ENCODE measurements around the gene TLCD1. TPM values are rescaled to one million over a fixed set of nuclear protein-coding genes. Genes with fewer than 3 reads are reported as not detected.

Gene TLCD1
- total RNA-seq, 1 donor: 7.8 TPM

GRCh38 chr17:28760601-28761562 is 34.8 kb upstream of the TLCD1 start:
- DNase-seq (ENCODE audit: low read depth): peak; percentile 63

GRCh38 chr17:28759256-28759865 is 33.3 kb upstream of the TLCD1 start:
- no peak overlapping the region for H3K4me3 ChIP-seq (ENCODE audit: low read depth, low read length)
- DNase-seq (ENCODE audit: low read depth): no peak
- no peak for TF ChIP-seq CTCF (IDR thresholded peaks at IDR 0.05; ENCODE audit: insufficient read depth, low read length)

More at GRCh38 chr17:28760601-28761562, 34.8 kb upstream of the TLCD1 start:
- TF ChIP-seq CTCF (IDR thresholded peaks at IDR 0.05; ENCODE audit: insufficient read depth, low read length): no peak
- no peak overlapping the region for H3K4me3 ChIP-seq (ENCODE audit: low read depth, low read length)

GRCh38 chr17:28758411-28759121 is 32.5 kb upstream of the TLCD1 start:
- H3K4me3 ChIP-seq (ENCODE audit: low read depth, low read length): no peak overlapping the region
- DNase-seq (ENCODE audit: low read depth): no peak
- TF ChIP-seq CTCF (IDR thresholded peaks at IDR 0.05; ENCODE audit: insufficient read depth, low read length): no peak

GRCh38 chr17:28756049-28756804 is 30.2 kb upstream of the TLCD1 start:
- DNase-seq (ENCODE audit: low read depth): no peak
- no peak overlapping the region for H3K4me3 ChIP-seq (ENCODE audit: low read depth, low read length)
- TF ChIP-seq CTCF (IDR thresholded peaks at IDR 0.05; ENCODE audit: insufficient read depth, low read length): no peak

- DNase-seq (ENCODE audit: low read depth): no peak
Measured at GRCh38 chr17:28755486-28755885, 29.5 kb upstream of the TLCD1 start.

More at GRCh38 chr17:28755486-28755885, 29.5 kb upstream of the TLCD1 start:
- H3K4me3 ChIP-seq (ENCODE audit: low read depth, low read length): no peak overlapping the region
- TF ChIP-seq CTCF (IDR thresholded peaks at IDR 0.05; ENCODE audit: insufficient read depth, low read length): no peak

Data from fibroblast of the aortic adventitia (primary cell).